ENCODE data around the gene DNMBP. TPM values are rescaled to one million over a fixed set of nuclear protein-coding genes. Genes with fewer than 3 reads are reported as not detected.

The DNMBP gene
- total and polyA plus RNA-seq, 5 donors: 5.5 to 10.0 (median 7.7) TPM

Other genes with a start within 250 kb of the DNMBP start
- gene ABCC2, start 227.3 kb downstream of the DNMBP start, total RNA-seq: under 1 TPM; 0.17 to 0.89 (median 0.38) TPM
- 0.29 TPM for gene ABCC2, start 227.3 kb downstream of the DNMBP start, polyA plus RNA-seq
- gene CPN1, start 71.9 kb upstream of the DNMBP start, total RNA-seq: not detected
- not detected for gene CPN1, start 71.9 kb upstream of the DNMBP start, polyA plus RNA-seq
- gene ERLIN1, start 176.1 kb upstream of the DNMBP start, total RNA-seq: 10 to 100 TPM in 1 of 4 donors, 1 to 10 TPM in 3; 8.3 to 10.3 (median 9.3) TPM
- 3.4 TPM for gene ERLIN1, start 176.1 kb upstream of the DNMBP start, polyA plus RNA-seq
- gene CHUK, start 219.6 kb upstream of the DNMBP start, total RNA-seq: 10 to 100 TPM in 3 of 4 donors, 1 to 10 TPM in 1; 9.8 to 12.9 (median 10.3) TPM
- 6.0 TPM for gene CHUK, start 219.6 kb upstream of the DNMBP start, polyA plus RNA-seq